D721Med (cell line): Measurements from ENCODE around the gene HRCT1.
"Not testable (repeated sequence)": the region's sequence is repeated elsewhere in the genome, so short reads cannot be mapped to it uniquely, and the experiment has no call there.

Experiments
- DNase-seq: peaks from one replicate; pipeline ENCODE4 v3.0.0; 2011; ENCODE audit warnings: low spot score; ENCODE audit not compliant: insufficient read length
- FAIRE-seq: peaks from 2 replicates; lab custom pipeline; 2011; peaks lifted over from hg19 to GRCh38; lab: Jason Lieb, UNC
- TF ChIP-seq, protein P1 (sequence below): IDR thresholded peaks from 2 replicates; pipeline ENCODE4 v1.5.1; 2012; ENCODE audit warnings: mild to moderate bottlenecking, control low read depth; ENCODE audit not compliant: insufficient read depth; ENCODE audit errors: missing control alignments

The HRCT1 gene

GRCh38 chr9:35892051-35892450 lies 14.0 kb upstream of the HRCT1 start:
- no peak for FAIRE-seq
- DNase-seq, result no peak
- TF ChIP-seq, protein P1, sequence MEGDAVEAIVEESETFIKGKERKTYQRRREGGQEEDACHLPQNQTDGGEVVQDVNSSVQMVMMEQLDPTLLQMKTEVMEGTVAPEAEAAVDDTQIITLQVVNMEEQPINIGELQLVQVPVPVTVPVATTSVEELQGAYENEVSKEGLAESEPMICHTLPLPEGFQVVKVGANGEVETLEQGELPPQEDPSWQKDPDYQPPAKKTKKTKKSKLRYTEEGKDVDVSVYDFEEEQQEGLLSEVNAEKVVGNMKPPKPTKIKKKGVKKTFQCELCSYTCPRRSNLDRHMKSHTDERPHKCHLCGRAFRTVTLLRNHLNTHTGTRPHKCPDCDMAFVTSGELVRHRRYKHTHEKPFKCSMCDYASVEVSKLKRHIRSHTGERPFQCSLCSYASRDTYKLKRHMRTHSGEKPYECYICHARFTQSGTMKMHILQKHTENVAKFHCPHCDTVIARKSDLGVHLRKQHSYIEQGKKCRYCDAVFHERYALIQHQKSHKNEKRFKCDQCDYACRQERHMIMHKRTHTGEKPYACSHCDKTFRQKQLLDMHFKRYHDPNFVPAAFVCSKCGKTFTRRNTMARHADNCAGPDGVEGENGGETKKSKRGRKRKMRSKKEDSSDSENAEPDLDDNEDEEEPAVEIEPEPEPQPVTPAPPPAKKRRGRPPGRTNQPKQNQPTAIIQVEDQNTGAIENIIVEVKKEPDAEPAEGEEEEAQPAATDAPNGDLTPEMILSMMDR, result no peak

DNA sequence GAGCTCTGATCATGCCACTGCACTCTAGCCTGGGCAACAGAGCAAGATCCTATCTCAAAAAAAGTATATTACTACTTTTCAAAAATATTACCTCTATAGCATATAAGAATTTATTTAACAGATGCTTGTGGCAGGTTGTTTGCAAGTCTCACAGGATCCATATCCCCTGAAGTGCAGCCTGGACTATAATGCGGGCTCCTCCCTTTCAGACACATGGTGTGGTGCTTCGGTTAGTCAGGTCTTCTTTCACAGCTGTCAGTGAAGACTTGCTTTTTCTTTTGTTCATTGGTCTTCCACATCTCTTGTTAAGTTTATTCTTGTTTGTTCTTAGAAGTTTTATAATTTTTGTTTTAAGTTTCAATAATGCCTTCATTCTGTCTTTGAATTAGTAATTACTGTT lies 9.4 kb upstream of the HRCT1 start:
- FAIRE-seq (no peak), DNase-seq (no peak)
- TF ChIP-seq, protein P1, result no peak

DNA sequence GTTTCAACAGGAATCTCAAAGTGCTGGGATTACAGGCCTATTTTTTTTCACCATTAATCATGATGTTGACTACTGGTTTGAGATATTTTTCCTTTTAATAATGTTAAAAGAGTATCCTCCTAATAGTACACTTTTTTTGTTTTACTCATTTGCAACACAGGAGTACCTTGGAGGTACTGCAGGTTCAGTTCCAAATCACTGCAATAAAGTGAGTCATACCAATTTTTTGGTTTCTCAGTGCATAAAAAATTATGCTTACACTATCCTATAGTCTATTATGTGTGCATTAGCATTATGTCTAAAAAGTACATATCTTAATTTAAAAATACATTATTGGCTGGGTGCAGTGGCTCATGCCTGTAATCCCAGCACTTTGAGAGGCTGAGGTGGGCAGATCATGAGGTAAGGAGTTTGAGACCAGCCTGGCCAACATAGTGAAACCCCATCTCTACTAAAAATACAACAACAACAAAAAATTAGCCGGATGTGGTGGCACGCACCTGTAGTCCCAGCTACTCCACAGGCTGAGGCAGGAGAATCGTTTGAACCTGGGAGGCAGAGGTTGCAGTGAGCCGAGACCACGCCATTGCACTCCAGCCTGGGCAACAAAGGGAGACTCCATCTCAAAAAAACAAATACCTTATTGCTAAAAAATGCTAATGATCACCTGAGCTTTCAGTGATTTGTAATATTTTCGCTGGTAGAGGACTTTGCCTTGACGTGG lies 8.5 kb upstream of the HRCT1 start:
- FAIRE-seq, DNase-seq: not testable (repeated sequence)

DNA sequence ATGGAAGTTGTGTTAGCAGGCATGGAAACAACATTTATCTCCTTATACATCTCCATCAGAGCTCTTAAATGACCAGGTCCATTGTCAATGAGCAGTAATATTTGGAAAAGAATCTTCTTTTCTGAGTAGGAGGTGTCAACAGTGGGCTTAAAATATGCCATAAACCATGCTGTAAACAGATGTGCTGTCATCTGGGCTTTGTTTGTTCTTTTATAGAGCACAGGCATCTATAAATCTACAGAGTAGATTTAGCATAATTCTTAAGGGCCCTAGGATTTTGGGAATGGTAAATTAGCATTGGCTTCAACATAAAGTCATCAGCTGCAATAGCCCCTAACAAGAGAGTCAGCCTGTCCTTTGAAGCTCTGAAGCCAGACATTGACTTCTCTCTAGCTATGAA lies 7.7 kb upstream of the HRCT1 start:
- FAIRE-seq (no peak), DNase-seq (no peak)
- TF ChIP-seq, protein P1, result no peak

DNA sequence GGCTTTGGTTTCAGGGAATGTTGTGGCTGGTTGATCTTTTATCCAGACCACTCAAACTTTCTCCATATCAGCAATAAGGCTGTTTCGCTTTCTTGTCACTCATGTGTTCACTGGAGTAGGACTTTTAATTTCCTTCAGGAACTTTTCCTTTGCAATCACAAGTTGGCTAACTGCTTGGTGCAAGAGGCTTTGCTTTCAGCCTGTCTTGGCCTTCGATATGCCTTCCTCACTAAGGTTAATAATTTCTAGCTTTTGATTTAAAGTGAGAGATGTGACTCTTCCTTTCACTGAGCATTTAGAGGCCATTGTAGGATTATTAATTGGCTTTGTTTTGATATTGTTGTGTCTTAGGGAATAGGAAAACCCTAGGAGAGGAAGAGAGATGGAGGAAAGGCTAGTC lies 7.0 kb upstream of the HRCT1 start:
- DNase-seq, result no peak
- TF ChIP-seq, protein P1, result no peak
- no peak for FAIRE-seq

DNA sequence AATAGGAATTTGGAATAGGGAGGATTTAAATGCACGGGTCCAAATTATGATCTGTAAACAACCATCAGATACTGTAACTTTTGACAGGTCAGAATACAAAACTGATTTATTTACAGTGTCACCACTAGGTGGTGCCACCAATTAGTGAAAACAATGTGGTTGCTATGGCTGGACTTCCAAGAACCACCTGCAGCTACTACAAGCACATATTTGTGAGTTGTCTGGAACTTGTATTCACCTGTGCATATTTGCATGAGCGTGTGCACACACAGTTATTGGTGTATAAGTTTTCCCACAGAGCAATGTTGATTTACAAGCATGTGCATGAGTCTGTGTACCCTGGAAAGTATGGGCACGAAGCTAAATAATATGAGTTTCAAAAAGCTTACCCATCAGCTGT lies 3.0 kb upstream of the HRCT1 start:
- DNase-seq (no peak), FAIRE-seq (peak; percentile 90)
- TF ChIP-seq, protein P1, result peak; percentile 83

GRCh38 chr9:35904338-35904737 lies 1.7 kb upstream of the HRCT1 start:
- no peak for FAIRE-seq
- TF ChIP-seq, protein P1, result no peak

More at GRCh38 chr9:35904338-35904737, 1.7 kb upstream of the HRCT1 start:
- no peak for DNase-seq
